HG03439 (cell line): ENCODE results near the gene DNAAF9.
"Not testable (repeated sequence)": the region's sequence is repeated elsewhere in the genome, so short reads cannot be mapped to it uniquely, and the experiment has no call there.

ENCODE experiments used
- ATAC-seq: cut with Tn5 transposase; IDR thresholded peaks from one replicate; pipeline ENCODE4 v1.9.1; 2021; ENCODE audit warnings: mild to moderate bottlenecking, moderate library complexity; ENCODE audit not compliant: unreplicated experiment

The DNAAF9 gene

DNA sequence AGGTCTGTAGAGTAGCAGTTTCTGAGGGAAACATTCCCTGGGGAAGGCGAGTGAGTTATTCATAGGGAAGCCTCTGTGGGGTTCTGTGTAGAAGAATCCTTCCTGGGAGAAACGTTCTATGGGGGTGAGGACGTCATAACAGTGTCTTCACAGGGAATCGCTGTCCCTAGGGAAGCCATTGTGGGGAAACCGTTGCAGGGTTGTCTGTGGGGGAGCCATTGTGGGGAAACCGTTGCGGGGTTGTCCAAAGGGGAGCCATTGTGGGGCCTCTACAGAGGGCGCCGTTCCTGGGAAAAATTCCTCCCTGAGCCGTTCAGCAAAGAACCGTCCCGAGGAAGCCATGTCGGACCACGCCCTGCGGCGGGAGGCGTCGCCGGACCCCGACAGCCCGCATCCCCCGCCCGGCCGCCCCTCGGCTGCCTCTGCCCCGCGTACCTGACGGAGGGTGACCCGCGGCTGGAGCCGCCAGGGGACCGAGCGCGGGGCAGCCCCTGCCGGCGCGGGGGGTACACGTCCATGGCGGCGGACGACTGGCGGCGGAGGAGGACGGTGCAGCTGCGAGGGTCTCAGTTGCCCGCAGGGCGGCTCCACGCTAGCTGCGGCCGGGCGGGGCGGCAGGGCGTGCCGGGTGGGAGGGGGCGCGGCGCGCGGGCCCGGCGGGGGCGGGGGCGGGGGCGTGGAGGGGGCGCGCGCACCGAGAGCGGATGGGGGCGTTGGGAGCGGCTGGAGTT, at the start of gene DNAAF9:
TSS of gene DNAAF9 (minus strand) at position 630 of the 731 bp plus-strand sequence. CDS start at position 518, 112 bp downstream.
- peak; percentile 50 for ATAC-seq

GRCh38 chr20:3456648-3457047, 49.2 kb upstream of the DNAAF9 start:
- ATAC-seq = no peak

- ATAC-seq = no peak
Measured at GRCh38 chr20:3454831-3455230, 47.4 kb upstream of the DNAAF9 start.

DNA sequence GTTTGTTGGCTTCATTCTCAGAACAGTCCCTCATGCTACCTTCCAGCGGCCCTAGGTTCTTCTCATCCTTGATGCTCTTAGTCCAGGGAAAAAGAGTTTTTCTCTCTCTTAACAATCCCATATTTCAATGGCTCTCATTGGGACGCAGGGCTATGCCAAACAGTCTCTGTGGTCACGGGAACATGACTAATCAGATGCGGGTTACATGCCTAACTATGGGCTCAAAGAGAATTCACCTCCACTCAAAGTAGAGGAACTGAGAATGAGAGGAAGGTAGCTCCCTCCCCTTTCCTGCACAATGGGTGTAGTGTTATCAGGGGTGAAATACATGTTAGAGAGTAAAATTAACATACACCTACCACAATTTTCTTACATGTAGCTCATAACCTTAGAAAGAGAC, 45.2 kb upstream of the DNAAF9 start:
- no peak for ATAC-seq

GRCh38 chr20:3452136-3452535, 44.7 kb upstream of the DNAAF9 start:
- no peak for ATAC-seq

DNA sequence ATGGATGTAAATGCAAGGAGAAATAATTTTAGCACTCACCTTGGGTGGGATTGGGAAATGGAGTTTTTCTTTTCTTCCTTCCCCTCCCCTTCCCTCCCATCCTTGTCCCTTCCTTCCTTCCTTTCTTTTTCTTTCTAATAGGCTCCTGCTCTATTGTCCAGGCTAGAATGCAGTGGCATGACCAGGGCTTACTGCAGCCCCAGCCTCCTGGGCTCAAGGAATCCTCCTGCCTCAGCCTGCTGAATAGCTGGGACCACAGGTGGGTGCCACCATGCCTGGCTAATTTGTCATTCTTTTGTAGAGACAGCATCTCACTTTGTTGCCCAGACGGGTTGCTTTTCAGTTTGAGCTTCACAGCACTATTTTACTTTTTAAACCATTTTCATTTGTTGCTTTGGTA, 41.9 kb upstream of the DNAAF9 start:
- no peak for ATAC-seq

DNA sequence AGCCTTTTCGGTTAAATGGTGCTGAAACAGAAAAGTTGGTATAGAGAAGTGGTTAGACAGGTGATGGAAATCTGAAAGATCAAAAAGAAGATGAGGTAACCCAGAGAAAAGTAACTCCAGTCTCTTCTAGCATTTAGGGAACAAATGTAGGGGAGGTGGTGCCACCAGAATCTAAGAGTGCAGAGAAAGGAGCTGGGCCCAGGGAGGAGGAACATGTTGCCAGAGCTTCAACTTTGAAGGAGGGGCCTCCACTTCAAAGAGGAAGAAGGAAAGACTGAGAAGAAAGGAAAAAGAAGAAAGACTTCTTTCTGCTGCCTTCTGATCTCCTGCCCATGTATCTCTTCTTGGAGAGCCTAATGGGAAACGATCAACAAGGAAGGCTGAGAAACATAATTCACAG, 39.9 kb upstream of the DNAAF9 start:
- ATAC-seq = no peak

GRCh38 chr20:3446779-3447178, 39.3 kb upstream of the DNAAF9 start:
- no peak for ATAC-seq

DNA sequence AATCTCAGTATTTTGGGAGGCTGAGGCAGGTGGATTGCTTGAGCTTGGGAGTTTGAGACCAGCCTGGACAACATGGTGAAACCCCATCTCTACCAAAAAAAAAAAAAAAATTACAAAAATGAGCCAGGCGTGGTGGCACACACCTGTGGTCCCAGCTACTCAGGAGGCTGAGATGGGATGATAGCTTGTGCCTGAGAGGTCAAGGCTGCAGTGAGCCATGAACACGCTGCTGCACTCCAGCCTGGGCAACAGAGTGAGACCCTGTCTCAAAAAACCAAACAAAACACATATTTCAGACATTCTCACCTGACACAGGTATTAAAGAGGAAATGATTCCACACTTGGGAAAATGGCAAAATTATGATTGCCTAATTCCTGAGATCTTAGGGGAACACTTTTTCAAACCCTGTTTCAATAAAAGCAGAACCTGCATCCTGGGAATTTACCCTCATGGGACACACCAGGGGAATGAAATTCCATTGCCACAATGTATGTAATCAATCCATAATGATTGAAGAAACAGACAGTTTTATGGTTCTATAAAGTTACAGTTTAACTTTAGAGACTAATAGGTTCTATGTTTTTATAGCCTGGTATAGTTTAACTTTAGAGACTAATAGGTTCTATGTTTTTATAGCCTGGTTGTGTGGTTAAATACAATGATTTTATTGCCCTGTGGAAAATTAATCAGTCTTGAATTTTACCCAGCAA, 29.6 kb upstream of the DNAAF9 start:
- ATAC-seq = no peak

DNA sequence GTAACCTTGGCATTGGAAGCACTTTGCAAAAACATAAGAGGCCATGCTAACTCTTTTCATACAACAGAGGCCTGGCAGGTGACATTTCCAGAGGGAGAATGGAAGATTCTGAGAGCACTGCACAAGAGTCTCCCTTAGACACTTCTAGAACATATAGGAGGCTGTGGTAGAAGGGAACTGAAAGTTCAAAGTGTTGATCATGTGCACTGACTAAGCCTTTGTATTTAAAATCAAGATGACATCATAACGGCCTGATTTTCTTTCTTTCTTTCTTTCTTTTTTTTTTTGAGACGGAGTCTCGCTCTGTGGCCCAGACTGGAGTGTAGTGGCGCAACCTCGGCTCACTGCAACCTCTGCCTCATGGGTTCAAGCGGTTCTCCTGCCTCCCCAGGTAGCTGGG, 26.8 kb upstream of the DNAAF9 start:
- ATAC-seq = no peak

- no peak for ATAC-seq
Measured at GRCh38 chr20:3433744-3434143, 26.3 kb upstream of the DNAAF9 start.

GRCh38 chr20:3432844-3433243, 25.4 kb upstream of the DNAAF9 start:
- ATAC-seq = no peak

DNA sequence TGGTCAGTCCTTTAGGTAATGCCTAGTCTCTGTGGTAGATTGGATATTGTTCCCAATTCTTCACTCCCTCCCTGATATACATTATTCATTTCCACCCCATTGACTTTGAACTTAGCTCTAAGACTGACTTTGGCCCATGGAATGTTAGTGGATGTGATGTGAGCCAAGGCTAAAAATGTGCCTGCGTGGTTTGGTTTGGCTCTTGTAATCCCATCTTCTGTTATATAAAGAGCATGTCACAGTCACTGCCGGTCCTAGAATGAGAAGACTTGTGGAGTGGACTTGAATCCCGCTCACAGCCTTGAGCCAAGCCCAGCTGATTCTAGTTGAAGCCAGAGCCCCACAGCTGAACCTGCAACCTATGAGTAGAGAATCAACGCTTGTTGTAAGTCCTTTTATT, 23.6 kb upstream of the DNAAF9 start:
- ATAC-seq = no peak

DNA sequence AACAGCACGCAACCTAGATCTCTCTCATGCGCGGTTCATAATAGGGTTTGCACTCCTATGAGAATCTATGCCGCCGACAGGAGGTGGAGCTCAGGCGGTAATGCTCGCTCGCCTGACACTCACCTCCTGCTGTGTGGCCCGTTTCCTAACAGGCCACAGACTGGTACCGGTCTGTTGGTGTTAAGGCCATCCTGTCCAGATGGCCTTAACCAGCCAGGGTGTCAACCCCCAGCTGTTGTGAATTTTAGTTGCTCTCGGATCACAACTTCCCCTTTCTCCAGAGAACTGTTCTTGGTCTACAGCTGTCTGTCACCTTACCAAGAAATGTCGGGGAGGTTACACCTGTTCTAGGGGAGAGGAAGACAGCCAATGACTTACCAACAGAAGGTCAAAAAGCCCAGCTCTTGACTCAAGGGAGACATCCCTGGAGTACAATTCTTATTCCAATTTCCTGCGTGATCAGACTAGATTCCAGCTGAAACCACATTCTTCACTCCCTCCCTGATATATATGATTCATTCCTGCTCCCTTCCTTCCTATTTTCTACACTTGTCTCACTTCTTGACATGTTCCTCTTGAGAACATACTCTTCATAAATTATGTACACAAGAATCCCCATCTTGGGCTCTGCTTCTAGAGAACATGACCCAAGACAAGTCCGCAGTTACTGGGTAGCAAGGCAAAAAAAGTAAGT, 23.1 kb upstream of the DNAAF9 start:
- no peak for ATAC-seq

GRCh38 chr20:3426766-3427165, 19.3 kb upstream of the DNAAF9 start:
- ATAC-seq = not testable (repeated sequence)

DNA sequence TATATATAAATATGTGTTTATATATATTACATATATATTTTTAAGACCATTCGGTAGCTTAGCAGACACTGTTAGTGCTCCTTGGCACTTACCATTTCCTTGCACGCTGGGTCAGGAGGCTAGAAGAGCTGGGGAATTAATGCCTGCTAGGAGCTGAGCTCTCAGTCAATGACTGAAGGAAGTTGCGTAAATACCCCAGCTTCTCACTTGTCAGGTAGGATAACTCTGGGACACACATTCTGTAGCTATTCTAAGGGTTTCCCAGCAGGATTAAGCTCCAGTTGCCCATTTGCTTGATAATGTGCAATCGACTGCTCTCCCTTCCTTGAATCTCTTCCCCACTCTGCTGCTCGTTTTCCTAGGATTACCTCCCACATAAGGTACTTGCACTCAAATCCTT, 15.7 kb upstream of the DNAAF9 start:
- ATAC-seq = no peak

DNA sequence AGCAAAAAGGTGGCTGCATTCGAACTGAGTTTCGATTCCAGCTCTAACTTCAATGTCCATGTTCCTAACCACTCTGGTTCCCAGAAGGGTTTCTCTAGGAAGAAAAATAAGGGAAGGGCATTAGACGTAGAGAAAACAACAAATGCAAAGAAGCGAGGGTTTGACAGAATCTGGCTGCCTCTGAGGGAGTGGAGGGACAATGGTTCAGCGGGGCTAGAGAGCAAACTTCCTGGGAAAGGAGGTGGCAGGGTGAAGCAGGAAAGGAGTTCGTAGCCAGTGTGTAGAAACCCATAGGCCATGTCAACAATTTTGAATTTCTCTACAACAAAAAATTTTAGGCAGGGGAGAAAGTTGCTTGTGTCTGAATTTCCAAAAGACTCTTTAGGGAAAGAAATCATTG, 14.5 kb upstream of the DNAAF9 start:
- ATAC-seq = no peak

- peak; percentile 96 for ATAC-seq
Measured at GRCh38 chr20:3420211-3420707, 12.8 kb upstream of the DNAAF9 start.

DNA sequence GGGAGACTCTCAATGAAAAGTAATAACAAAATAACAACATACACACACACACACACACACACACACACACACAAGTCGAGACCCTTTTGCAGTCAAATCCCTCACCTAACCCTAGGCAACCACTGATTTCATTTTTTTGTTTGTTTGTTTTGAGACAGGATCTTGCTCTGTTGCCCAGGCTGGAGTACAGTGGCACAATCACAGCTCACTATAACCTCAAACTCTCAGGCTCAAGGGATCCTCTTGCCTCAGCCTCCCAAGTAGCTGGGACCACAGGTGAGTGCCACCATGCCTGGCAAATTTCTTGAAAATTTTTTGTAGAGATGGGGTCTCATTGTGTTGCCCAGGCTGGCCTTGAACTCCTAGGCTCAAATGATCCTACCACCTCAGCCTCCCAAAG, 10.7 kb upstream of the DNAAF9 start:
- not testable (repeated sequence) for ATAC-seq

- ATAC-seq = no peak
Measured at GRCh38 chr20:3414122-3414521, 6.7 kb upstream of the DNAAF9 start.

DNA sequence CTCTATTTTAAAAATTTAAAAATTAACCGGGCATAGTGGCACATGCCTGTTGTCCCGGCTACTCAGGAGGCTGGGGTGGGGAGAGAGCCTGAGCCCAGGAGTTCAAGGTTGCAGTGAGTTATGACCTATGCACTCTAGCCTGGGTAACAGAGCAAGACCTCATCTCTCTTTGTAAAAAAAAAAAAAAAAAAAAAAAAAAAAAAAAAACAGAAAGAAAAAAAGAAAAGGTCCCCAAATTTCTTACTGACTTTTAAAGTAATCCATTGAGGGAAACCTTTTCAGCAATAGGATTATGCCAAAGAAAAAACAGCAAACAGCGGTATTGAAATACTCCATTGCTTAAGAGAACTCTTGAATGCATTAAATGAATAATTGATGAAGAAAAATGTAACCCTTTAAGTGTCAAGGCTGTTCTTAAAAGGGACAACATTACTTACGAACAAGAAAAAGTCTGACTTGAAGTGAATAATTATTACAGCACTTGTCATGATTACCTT, 6.0 kb upstream of the DNAAF9 start:
- ATAC-seq = no peak
